Ureter (tissue), 1 donor: ENCODE measurements around the gene THSD7B. TPM values are rescaled to one million over a fixed set of nuclear protein-coding genes. Genes with fewer than 3 reads are reported as not detected.
"Not testable (repeated sequence)": the region's sequence is repeated elsewhere in the genome, so short reads cannot be mapped to it uniquely, and the experiment has no call there.

Source experiments
- DNase-seq: peaks from one replicate; pipeline ENCODE4 v3.0.0-alpha.2; 2020; ENCODE audit warnings: low spot score
- total RNA-seq: library from RNA; stranded (reverse); gene quantifications from one replicate; pipeline ENCODE4 v1.2.4, GENCODE V29; 2023
- donor health status: DM: yes; HTN: yes; CAD: no.

THSD7B gene
- total RNA-seq, 1 donor from 2014 or later = 7.6 TPM

GRCh38 chr2:137677466-137677865 lies 912.1 kb downstream of the THSD7B start:
- DNase-seq = no peak

GRCh38 chr2:137689549-137689948 lies 924.2 kb downstream of the THSD7B start:
- DNase-seq = no peak

GRCh38 chr2:137693534-137693933 lies 928.2 kb downstream of the THSD7B start:
- no peak for DNase-seq

- DNase-seq = no peak
These were observed 931.6 kb downstream of the THSD7B start for GRCh38 chr2:137696916-137697315.

- DNase-seq = not testable (repeated sequence)
These were observed 934.9 kb downstream of the THSD7B start for GRCh38 chr2:137700250-137700649.

GRCh38 chr2:137700681-137701080 lies 935.3 kb downstream of the THSD7B start:
- no peak for DNase-seq

- no peak for DNase-seq
These were observed 940.0 kb downstream of the THSD7B start for GRCh38 chr2:137705296-137705695.

- DNase-seq = no peak
These were observed 941.7 kb downstream of the THSD7B start for GRCh38 chr2:137706786-137707613.

- no peak for DNase-seq
These were observed 943.0 kb downstream of the THSD7B start for GRCh38 chr2:137708311-137708710.

- no peak for DNase-seq
These were observed 950.4 kb downstream of the THSD7B start for GRCh38 chr2:137715731-137716191.

- DNase-seq = no peak
These were observed 953.4 kb downstream of the THSD7B start for GRCh38 chr2:137718786-137719185.

- no peak for DNase-seq
These were observed 956.4 kb downstream of the THSD7B start for GRCh38 chr2:137721733-137722132.

- no peak for DNase-seq
These were observed 959.6 kb downstream of the THSD7B start for GRCh38 chr2:137724912-137725311.
